HG03175 (cell line): Measurements from ENCODE around the gene LCLAT1.
"Not testable (repeated sequence)": the region's sequence is repeated elsewhere in the genome, so short reads cannot be mapped to it uniquely, and the experiment has no call there.

ENCODE experiments used
- ATAC-seq: cut with Tn5 transposase; IDR thresholded peaks from one replicate; pipeline ENCODE4 v1.9.1; 2021; ENCODE audit warnings: mild to moderate bottlenecking, moderate library complexity; ENCODE audit not compliant: unreplicated experiment

LCLAT1 gene

DNA sequence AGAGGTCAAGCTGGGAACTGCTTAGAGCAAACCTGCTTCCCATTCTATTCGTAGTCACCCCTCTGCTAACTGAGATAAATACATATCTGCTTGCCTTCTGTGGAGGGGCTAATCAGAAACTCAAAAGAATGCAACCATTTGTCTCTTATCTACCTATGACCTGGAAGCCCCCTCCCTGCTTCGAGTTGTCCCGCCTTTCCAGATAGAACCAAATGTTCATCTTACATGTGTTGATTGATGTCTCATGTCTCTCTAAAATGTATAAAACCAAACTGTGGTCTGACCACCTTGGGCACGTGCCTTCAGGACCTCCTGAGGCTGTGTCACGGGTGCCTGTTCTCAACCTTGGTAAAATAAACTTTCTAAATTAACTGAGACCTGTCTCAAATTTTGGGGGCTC, 66.6 kb downstream of the LCLAT1 start:
- ATAC-seq: not testable (repeated sequence)

DNA sequence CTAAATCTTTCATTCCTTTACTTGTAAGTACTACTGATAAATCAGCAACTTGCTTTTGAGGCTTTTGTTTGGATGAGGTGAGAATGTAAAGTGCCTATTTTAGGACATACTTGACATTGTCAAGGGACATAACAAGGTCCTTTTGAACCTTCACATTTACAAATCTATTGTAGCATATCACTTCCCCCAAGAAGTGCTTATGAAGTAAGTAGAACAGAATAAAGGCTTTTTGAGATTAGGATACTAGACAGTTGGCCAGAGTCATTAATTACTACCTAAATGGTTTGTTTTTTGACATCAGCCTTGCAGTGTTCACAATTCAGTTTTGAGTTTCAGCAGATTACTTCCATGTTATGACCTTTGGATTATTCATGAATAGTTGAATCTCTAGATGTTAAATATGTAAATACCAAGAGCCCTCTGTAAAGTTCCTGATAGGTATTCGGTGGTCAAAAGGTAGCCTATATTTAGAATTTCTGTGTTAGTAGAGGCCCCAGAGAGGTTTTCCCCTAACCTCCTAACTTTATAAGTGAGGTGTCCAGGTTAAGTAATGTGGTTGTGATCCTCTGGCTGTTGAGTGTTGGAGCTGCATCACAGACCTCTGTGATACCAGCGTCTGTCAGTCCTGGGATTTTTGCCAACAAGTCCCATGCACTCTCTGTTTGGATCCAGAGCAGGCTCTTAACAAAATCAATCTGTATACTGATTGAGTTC, 67.2 kb downstream of the LCLAT1 start:
- no peak for ATAC-seq

- no peak for ATAC-seq
Measured at GRCh38 chr2:30514848-30515435, 67.9 kb downstream of the LCLAT1 start.

DNA sequence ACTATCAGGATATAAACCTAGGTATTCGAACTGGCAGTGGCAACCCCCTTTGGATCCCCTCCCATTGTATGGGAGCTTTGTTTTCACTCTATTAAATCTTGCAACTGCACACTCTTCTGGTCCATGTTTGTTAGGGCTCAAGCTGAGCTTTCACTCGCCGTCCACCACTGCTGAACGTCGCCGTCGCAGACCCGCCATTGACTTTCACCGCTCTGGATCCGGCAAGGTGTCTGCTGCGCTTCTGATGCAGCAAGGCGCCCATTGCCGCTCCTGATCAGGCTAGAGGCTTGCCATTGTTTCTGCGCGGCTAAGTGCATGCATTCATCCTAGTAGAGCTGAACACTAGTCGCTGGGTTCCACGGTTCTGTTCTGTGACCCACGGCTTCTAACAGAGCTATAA, 69.1 kb downstream of the LCLAT1 start:
- no peak for ATAC-seq

DNA sequence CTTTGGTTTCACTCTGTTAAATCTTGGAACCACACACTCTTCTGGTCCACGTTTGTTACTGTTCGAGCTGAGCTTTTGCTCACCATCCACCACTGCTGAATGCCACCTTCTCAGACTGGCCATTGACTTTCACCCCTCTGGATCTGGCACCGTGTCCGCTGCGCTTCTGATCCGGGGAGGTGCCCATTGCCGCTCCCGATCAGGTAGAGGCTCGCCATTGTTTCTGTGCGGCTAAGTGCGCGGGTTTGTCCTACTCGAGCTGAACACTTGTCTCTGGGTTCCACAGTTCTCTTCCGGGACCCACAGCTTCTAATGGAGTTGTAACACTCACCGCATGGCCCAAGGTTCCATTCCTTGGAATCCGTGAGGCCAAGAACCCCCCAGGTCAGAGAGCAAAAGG, 72.8 kb downstream of the LCLAT1 start:
- ATAC-seq: no peak

DNA sequence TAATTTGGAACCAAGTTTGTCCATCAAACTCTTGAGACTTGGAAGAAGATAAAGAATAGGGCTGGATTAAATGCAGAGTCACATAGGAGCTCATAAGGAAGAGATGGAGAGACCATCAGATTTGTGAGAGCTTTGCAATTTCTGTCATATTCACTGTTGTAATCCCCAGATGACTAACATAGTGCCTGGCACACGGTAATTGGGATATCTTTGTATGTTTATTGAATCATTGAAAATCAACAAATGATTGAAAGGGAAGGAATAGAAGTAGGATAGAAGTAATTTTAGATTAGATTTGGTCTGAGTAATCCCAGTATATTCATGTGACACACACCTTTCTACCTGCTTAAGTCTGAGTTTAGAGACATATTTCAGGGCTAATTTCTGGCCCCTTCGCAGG, 75.4 kb downstream of the LCLAT1 start:
- no peak for ATAC-seq

- ATAC-seq: no peak
Measured at GRCh38 chr2:30527411-30527810, 80.4 kb downstream of the LCLAT1 start.

DNA sequence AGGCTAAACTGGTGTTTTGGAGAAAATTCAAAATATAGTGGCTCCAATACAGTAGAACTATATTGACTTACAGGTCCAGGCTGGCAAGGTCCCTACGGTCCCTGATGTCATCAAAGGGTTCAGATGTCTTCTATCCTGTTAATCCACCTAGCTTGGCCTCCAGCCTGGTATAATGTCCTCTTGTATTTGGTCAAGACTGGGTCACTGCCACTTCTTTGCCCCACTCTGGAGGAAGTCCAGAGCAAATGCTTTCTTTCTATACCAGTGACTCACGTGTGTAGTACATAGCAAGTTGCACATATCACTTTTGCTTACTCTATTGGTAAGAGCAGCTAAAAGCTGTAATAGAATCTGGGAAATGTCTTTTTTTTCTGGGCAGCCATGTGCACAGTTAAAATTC, 80.8 kb downstream of the LCLAT1 start:
- no peak for ATAC-seq

DNA sequence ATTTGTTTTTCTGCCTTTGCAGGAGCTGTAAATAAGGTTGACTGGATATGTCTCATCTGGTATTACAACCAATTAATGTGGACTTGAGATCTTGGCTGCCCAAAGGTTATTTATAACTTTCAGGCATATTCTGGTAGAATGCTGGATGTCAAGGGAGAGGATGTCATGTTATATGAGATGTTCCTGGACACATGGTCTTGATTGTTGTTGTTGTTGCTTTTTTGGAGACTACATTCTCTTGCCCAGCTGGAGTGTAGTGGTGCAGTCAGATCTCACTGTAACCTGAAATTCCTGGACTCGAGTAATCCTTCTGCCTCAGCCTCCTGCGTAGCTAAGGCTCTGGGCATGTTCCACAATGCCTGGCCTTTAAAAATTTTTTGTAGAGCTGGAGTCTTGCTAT, 83.3 kb downstream of the LCLAT1 start:
- ATAC-seq: no peak

DNA sequence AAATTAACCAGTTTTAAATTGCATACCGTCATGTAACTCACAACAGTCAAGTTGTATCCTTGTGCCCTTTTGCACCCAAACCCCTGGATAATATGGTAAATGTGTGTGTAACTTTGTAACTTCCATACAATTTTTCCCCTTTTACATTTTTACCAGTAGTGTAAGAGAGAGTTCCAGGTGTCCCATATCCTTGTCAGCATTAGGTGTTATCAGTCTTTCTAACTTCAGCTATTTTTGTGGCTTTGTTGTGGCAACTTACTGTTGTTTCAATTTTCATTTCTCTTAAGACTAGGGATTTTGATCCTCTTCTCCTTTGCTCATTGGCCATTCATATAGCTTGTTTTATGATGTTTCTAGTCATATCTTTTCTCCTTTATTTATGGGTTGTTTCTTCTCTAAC, 94.6 kb downstream of the LCLAT1 start:
- no peak for ATAC-seq

DNA sequence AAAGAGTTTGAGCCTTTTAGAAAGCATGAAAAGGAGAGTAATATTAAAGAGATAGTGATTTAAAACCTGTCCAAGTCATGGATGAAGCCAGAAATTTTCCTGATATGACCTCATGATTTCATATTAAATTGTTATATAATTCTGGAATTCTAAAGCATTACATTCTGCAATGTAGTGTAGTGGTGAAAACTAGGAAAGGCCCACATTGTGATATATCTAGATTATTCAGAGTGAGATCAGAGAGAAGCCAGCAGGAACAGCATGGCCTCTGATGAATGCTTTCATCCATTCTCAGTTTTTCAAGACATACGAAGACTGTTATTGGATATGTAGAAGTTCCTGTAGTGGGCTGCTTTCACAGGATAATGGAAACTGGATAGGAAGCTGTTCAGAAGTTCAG, 98.8 kb downstream of the LCLAT1 start:
- no peak for ATAC-seq

- no peak for ATAC-seq
Measured at GRCh38 chr2:30548386-30548785, 101.3 kb downstream of the LCLAT1 start.

GRCh38 chr2:30549096-30549495, 102.0 kb downstream of the LCLAT1 start:
- ATAC-seq: no peak

- no peak for ATAC-seq
Measured at GRCh38 chr2:30559544-30560275, 112.7 kb downstream of the LCLAT1 start.

DNA sequence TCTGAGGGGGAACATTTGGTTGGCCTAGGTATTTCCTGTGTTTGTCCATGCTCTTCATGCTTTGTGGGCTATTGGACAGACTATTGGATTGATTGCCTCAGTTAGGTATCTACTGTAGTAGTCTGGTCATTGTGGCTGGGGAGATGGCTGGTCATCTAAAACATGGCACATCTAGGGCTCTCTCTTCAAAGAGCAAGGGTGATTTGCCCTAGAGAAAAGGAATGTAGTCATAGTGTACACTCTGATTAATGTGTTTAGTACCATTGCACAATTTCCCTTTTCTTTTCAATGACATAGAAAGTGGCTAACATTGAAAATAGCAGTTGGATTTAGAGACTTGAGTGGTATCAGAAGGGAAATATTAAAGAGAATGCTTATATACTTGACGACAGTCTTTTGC, 114.3 kb downstream of the LCLAT1 start:
- ATAC-seq: no peak

DNA sequence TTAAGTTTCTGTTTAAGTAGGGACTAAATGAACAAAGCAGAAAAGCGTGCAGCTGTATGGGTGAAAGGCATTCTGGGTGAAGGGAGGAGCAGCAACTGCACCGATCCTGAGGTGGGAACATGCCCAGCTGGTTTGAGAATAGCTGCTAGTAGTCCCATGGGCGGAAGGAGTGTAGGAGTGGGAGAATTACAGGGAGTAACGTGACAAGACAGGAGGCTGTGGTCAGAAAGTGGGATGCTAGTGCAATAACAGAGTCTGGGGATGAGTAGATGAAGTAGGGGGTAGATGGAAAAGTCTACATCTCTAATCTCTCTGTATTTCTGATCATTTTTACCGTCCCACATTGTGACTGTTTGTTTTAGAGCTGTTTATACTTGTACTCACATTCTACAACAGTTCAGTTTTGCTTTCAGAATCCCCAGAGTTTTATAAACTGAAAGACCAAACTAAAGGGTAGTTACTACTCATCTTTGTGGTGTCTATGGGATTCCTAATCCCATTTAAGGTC, 118.9 kb downstream of the LCLAT1 start:
- no peak for ATAC-seq

- ATAC-seq: no peak
Measured at GRCh38 chr2:30566631-30567030, 119.6 kb downstream of the LCLAT1 start.

DNA sequence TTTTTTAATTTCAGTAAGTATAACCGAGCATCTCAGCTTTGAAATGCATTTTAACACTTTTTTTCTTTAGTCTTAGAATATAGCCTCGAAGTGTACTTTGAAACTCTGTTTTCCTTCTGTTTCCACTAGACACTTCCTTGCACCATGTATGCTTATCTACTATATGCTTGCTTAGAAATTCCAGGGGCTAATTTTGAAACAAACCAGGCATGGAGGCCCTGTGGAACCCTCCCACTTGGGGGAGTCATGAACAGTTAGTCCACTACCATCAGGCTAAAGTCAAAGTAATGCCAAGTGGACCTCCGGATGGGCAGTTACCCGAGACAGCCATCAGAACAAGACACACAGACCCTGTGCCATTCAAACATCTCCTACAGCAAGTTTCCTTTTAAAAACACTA, 120.3 kb downstream of the LCLAT1 start:
- ATAC-seq: no peak

- ATAC-seq: no peak
Measured at GRCh38 chr2:30569946-30570345, 122.9 kb downstream of the LCLAT1 start.

DNA sequence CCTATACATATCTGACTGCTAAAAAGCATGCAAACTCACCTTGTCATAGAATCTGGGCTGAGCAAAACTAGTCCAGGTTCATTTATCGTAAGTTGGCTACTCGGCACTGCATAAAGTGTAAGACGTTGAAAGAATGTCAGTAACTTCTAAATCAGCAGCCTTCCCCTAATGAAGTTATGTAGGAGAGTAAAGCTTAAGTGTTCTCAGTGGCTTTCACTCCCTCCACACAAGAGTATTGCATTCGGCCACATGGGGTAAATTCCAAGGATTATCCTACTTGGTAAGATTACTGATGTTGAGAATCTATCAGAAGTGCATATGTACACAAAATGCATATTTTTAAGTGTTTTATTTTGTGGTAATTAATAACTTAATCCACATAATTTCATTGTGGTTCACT, 130.1 kb downstream of the LCLAT1 start:
- no peak for ATAC-seq

- ATAC-seq: no peak
Measured at GRCh38 chr2:30580391-30580790, 133.3 kb downstream of the LCLAT1 start.

- no peak for ATAC-seq
Measured at GRCh38 chr2:30582521-30582920, 135.5 kb downstream of the LCLAT1 start.
